HG03095 (cell line): ENCODE measurements around the gene CEP128.

Experiments
- ATAC-seq: cut with Tn5 transposase; IDR thresholded peaks from one replicate; pipeline ENCODE4 v1.9.1; 2021; ENCODE audit warnings: moderate library complexity; ENCODE audit not compliant: unreplicated experiment

CEP128 gene

DNA sequence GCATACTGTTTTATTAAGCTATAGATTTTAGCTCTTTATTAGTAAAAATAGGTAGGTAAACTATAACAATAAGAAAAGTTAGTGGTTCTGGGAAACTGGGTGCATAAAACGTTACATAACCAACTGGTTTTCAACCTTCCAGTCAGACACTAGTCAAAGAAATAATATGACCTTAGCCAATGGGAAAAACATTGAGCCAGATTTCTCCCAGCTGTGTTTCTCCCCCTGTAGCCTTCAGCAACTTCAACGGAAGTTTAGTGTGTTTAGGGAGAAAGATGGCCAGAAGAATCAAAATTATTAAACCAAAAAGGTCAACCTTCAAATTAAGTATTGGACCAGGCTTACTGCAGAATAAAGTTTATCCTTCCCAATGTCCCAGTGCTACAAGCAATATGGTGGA, 446.8 kb downstream of the CEP128 start:
- ATAC-seq = no peak

DNA sequence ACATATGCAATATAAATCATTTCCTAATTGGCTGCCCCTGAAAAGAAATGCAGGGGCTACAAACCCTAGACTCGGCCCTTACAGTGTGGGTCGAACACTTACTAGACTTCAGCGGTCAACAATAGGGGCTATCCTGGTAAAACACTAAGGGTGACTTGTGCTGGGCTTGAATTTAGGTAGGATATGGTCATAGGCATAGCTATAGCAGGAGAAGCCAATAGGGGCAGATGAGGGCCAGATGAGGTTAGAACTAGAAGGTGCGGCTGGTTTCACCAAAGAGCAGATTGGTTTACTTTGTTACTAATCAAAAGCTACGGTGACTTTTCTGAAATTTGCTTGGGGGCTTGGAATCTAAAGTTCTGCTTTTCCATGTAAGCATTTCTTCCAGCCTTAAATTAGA, 447.9 kb downstream of the CEP128 start:
- ATAC-seq = no peak

DNA sequence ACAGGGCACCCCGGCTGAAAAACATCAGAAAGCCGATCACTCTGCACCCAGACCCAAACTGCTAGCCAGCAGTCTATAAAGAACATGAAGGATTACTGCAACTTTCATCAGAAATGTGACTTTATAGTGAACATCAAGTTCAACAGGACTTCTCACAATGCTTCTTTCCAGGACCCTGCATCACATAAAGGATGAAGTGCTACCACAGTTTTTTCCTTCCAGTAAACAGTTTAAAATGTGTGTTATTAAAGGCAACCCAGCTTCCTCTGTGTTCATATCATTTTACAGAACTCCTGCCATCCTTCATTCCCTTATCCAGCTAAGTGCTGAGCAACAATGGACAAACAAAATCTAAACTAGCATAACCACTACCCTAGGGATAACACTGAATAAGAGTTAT, 449.9 kb downstream of the CEP128 start:
- no peak for ATAC-seq

DNA sequence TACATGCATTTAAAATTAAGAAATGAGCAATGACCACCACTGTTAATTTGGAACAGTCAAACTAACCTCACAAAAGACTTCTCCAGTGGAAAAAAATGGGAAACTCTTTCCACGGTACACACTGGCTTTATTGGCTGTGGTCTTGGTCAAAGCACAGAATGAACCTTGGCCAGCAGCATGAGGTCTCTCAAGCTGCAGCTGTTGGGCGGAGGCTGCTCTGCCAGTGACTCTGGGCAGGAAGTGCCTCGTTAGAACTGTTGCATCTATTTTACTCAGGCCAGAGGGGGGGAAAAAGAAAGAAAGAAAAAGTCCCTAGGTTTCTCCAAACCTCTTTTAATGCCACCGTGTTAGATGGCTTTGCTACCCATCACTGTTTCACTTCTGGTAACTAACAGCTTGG, 450.4 kb downstream of the CEP128 start:
- peak; percentile 78 for ATAC-seq

DNA sequence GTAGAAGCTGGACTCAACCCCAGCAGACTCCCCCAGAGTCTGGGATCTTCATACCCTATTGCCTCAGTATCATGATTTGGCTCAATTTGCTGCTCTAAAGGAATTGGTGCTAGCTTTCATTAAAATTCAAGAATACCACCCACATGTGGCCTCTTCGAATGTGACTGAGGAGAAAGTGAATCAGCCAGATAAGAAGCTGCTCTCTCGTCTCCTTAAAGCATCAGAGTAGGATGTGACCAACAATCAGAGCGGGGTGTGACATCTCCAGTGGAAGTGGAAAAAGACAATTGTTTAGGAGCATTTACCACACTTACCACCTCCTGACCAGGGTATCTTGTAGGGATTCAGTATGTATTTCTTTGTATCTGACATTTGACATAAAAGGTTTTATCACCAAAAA, 452.0 kb downstream of the CEP128 start:
- ATAC-seq = no peak

DNA sequence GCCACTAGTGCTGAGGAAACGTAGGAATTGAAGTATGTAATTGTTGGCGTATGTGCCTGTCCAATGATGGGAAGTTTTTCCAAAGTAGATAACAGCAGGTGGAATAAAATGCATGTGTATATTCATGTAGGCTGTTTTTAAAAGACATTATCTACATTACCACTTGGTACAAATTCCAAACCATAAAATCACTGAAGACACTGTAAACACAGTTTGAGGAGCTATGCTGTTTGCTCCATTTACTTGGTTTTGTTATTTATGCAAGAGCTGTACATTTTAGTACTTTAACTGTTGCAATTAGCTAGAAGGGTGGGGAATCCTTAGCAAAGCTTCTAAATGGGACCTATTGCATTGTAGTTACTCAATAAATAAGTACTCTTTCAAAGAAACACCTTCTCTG, 455.8 kb downstream of the CEP128 start:
- no peak for ATAC-seq

DNA sequence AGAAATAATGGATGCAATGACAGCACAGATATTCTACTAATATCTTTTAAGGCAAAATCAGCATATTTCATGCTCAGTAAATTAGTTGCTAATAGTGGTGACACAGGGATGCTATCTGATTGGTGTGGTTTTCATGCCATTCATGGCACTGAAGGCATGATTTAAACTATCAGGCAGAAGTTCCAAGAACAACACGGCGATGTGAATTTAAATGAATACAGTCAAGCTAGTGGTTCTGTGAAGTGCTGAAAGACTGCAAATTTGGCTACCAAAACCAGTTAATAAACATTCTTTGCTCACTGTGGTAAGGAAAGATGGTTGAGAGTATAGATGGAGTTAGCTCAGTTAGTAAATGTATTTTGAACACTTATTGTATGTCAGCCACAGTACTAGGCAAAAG, 458.2 kb downstream of the CEP128 start:
- ATAC-seq = no peak

DNA sequence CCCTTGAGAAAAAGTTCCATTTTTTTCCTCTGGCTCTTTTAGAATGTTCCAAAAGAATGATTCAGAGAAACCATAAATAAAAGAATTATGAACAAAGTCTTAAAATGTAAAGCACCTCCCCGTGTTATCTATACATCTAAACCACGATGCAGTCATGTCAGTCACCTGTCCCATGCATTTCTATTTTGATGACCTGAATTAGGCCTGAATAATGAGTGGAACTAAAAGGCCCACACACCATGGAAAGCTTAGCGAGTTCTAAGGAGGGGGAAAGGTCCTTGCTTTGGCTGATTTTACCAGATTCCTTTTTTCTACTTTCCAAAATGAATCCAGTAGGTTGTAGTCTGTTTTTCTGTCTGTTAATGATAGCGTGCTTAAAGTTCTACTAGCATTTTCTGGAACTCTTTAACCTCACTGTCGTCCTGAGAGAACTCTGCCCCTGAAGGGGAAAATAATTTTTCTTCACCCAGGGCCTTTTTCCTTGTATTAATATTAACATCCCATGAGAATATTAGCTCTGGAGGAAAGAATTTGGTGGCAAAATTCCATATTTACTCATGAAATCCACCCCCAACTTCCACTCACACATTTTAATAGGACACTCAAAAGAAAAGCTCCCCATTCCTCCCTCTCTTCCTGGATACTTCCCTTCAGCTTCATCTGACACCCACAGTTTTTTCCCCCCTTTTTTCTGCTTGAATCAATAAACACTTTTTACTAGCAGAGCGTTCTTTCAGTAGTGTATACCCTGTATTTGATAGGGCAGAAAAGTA, 464.0 kb downstream of the CEP128 start:
- ATAC-seq = no peak

DNA sequence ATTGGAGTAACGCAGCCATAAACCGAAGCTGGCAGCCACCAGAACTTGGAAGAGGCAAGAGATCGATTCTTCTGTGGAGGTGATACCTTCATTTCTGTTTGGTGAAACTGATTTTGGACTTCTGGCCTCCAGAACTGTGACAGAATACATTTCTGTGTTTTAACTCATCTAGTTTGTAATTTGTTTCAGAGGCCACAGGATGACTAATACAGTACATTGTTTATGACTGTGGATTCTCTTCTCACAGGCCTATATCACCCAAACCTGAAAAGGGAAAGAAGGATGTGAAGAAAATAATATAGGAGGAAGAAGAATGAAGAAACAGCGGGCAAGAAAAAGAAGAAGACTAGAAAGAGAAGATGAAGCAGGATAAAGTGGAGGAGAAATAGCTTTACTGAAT, 466.5 kb downstream of the CEP128 start:
- ATAC-seq = no peak

DNA sequence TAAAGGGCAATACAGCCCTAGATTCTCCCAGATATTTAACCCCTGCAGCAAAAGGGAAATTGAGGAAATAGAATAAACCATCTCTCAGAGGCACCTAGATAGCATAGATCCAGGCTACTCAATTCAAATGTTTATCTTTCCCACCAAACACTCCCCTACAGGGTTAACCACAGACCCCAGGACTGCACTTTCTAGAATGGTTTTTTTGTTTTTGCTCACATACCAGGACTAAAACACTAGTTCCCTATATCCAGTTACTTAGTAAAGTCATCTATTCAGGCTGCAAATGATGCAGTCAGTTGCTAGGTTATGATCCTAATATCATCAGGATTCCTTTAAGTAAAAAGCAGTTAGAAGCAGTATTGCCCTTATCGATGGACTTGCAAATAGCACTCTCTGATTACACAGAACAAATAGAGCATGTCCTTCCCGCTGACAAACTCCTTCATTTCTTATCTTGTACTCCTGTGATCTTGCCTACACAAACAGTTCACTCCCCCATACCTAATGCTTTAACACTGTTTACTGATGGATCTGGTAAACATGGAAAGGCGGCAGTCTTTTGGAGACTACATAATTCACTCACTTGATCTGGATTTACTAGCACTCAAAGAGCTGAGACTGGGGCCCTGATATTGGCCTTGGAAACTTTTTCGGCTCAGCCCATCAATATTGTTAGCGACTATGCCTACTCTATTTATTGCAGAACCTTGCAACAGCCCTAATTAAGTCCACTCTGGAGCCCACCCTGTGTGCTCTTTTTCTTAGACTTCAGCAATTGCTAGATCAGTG, 473.0 kb downstream of the CEP128 start:
- ATAC-seq = no peak

DNA sequence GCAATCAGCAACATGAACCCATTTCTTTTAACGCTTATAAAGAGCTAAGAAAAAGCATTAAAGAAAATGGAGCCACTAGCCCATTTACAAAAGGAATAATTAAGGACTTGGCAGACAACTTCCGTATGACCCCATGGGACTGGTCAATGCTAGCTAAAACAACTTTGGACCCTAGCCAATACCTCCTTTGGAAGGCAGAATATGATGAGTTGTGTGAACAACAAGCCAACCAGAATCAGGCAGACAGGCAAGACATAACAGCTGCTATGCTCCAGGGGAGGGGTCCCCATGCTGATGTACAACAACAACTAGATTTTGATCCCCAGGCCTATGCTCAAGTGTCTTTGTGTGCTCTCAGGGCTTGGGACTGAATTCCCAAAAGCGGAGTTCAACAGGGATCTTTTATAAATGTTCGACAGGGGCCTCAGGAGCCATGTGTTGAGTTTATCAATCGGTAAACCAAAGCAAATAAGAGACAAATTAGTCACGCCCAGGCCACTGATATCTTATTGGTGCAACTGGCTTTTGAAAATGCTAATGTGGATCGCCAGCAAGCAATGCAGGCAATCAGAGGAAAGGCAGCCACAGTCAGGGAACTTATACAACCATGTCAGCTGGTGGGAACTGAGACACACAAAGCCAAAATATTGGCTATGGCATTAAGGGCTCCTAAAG, 475.9 kb downstream of the CEP128 start:
- ATAC-seq = no peak

DNA sequence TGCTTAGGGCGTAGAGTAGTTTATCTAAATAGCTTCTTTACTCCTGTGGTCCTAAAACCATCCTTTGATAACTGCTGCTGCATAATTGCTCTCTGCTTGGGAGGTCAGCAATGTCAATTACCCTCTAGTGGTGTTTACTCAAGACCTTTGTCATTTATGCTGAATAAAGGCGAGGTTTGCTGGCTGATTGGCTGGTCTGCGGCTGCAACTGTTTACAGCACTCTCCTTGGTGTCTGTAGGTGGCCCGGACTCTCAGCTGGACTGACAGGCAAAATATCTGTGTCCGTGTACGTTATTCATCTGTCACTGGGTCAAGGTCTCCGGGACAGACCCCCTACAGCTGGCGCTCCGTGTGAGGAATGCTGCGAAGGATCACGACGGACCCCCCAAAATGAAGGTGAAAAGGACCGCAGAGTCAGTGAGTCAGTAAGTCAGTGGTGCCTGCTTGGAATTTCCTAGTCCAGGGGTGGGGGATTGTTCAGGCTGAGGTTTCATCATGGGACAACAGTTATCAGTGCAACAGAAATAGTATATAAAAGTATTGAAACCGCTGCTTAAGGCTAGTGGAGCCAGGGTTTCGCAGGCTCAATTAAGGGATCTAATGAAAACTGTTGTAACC, 476.9 kb downstream of the CEP128 start:
- ATAC-seq = no peak

DNA sequence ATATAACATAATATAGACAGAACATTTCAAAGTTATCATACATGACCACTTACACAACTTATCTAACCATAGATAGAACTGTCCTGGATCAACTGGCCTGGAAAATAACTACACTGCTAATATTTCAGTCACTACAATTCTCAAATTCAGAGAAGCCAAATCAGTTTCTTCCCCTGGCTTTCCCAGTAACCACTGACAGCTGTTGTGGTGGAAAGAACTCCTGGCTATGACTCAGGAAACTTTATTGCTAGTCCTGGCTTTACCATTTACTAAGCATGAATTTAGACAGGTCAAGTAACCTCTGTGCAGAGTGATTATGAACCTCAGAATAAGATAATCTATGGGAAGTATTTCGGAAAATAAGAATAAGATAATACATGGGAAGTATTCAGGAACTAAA, 485.3 kb downstream of the CEP128 start:
- no peak for ATAC-seq

DNA sequence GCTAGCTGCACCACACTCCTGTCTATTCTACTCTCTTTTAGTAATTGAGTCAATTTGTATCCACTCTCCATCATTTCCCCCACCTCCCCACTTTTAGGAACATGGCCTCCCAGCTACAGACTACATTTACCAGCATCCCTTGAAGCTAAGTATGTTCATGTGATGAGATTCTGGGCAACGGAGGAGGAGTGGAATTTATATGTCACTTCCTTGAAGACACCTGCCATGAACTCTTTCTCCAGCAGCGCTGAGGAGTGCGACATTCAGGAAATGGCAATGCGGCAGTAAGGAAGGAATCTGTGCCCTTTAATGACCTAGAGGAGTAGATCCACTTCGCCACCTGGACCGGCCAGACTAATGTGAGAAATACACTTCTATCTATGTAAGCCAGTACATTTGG, 486.5 kb downstream of the CEP128 start:
- ATAC-seq = no peak

DNA sequence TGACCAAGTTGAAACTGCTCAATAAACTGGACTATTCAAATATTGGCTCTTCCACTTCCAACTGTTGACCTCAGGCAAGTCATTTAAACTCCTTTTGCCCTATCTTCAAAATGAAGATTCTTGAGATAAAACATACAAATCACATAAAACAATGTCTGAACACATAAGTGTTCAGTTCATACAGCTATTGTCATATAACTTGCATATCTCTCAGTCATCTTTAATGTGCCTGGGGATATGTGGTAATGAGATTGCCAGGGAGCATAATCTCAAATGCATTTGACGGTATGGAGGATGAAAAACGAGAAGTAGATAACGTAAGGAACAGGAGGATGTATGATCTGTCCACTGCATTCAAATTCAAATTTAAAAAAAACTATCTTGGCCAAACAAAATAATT, 493.3 kb downstream of the CEP128 start:
- ATAC-seq = no peak

DNA sequence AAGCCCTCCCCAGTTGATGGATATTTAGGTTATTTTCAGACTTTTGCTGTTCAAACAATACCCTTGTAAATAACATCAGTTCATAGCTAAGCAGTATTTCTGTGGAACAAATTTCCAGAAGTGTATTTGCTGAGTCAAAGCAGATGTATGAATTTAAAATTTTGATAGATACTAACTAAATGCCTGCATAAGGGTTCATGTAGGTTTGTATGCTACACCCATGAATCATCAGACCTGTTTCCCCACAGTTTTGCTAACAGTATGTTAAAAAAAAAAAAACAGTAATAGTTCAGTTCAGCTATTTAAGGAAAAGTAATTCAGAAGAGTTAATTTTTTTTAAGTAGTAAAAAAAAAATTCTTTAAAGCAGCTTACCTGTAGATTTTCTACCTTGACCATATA, 494.1 kb downstream of the CEP128 start:
- ATAC-seq = no peak
